ENCODE results near the gene HPGDS. TPM values are rescaled to one million over a fixed set of nuclear protein-coding genes. Genes with fewer than 3 reads are reported as not detected.
"Not testable (repeated sequence)": the region's sequence is repeated elsewhere in the genome, so short reads cannot be mapped to it uniquely, and the experiment has no call there.

HPGDS gene
- total RNA-seq, 5 donors from 2014 or later (not counting 1 experiment from before 2014, with no cell fraction given) = 0.47 to 1.3 (median 1.2) TPM

- ChIA-PET CTCF (no interaction called here), POLR2A (no interaction called here)
- Histone ChIP-seq H3K4me1 (ENCODE audit: control insufficient read depth in 1 of 2, extremely low read depth in 1 of 2, insufficient read depth in 2 of 2, low read length in 2 of 2) (peaks cover 0 to 4% of the 10 kb centered on the region in 2 experiments), H3K9me3 (no peaks in the 10 kb centered on the region), H3K36me3 (ENCODE audit: control insufficient read depth in 2 of 2, extremely low read depth in 1 of 2, insufficient read depth in 1 of 2, low read length in 1 of 2) (no peaks in the 10 kb centered on the region), H3K4me3 (ENCODE audit: control insufficient read depth in 1 of 2, extremely low read depth in 1 of 2, low read length in 1 of 2) (no peak overlapping the region), H3K27ac (ENCODE audit: low read length) (no peak overlapping the region), H3K27me3 (replicated peaks in 1 of 2; ENCODE audit: control insufficient read depth in 2 of 2, extremely low read depth in 1 of 2, insufficient read depth in 2 of 2, low read length in 1 of 2) (no peaks in the 10 kb centered on the region)
- Mint-ChIP-seq H3K27ac (no peak overlapping the region), H3K4me1 (peaks cover 0 to 4% (median 0%) of the 10 kb centered on the region in 3 donors), H3K27me3 (peaks cover 2 to 4% of the 10 kb centered on the region in 2 donors), H3K36me3 (no peaks in the 10 kb centered on the region), H3K9me3 (no peaks in the 10 kb centered on the region), H3K4me3 (no peak overlapping the region)
- DNase-seq (no peak), ATAC-seq (replicated peaks in 1 of 4) (no peak)
- 83% methylated on average over 1 of the region's 5 CpGs for WGBS (ENCODE audit: insufficient coverage)
These were observed 9.5 kb downstream of the HPGDS start for GRCh38 chr4:94332983-94333590.

DNA sequence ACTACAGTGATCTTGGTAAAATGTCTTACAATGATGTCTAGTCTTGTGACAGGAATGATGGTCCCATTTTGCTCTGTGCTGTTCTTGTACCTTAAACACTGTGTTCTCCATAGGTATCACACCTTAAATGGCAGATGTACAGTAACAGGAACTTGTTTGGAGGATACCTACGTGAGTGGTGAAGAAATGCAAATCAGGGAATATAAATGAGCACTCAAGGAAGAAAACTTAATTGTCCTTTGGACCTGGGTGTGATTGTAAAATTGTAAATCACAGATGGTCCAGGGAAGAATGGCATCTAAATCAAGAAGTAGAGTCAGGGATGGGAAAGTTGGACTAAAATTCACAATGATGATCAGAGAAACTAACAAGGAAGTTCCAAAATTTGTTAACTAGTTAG, 12.7 kb downstream of the HPGDS start:
- no peak for ATAC-seq (replicated peaks in 1 of 4)
- Mint-ChIP-seq H3K36me3 (peaks cover 2% of the 10 kb centered on the region), H3K27ac (no peak overlapping the region), H3K4me1 (no peaks in the 10 kb centered on the region), H3K9me3 (peaks cover 7 to 12% (median 9%) of the 10 kb centered on the region in 3 donors), H3K4me3 (no peak overlapping the region), H3K27me3 (peaks cover 2 to 6% of the 10 kb centered on the region in 2 donors)
- Histone ChIP-seq H3K27ac (ENCODE audit: low read length) (no peak overlapping the region), H3K36me3 (ENCODE audit: control insufficient read depth in 2 of 2, extremely low read depth in 1 of 2, insufficient read depth in 1 of 2, low read length in 1 of 2) (no peaks in the 10 kb centered on the region), H3K4me1 (ENCODE audit: control insufficient read depth in 1 of 2, extremely low read depth in 1 of 2, insufficient read depth in 2 of 2, low read length in 2 of 2) (no peaks in the 10 kb centered on the region), H3K27me3 (replicated peaks in 1 of 2; ENCODE audit: control insufficient read depth in 2 of 2, extremely low read depth in 1 of 2, insufficient read depth in 2 of 2, low read length in 1 of 2) (peaks cover 0 to 3% of the 10 kb centered on the region in 2 experiments), H3K4me3 (ENCODE audit: control insufficient read depth in 1 of 2, extremely low read depth in 1 of 2, low read length in 1 of 2) (no peak overlapping the region), H3K9me3 (no peaks in the 10 kb centered on the region)
- CTCF ChIA-PET = no interaction called here
- WGBS (ENCODE audit: insufficient coverage) = 50% methylated on average over 1 of the region's 1 CpG
- POLR2A ChIA-PET = no interaction called here
- DNase-seq = no peak

GRCh38 chr4:94325835-94326234, 16.8 kb downstream of the HPGDS start:
- ATAC-seq (replicated peaks in 1 of 4) (no peak), DNase-seq (no peak)
- H3K27me3 ChIP-seq (replicated peaks in 1 of 2; ENCODE audit: control insufficient read depth in 2 of 2, extremely low read depth in 1 of 2, insufficient read depth in 2 of 2, low read length in 1 of 2) = peaks cover 0 to 3% of the 10 kb centered on the region in 2 experiments
- ChIA-PET POLR2A (interaction anchor here in 1 of 2 donors (0.6 to 0.7 kb wide), 2 partner anchors 23 to 580 kb away, joined by 3 read pairs; no protein-coding TSS in a partner anchor), CTCF (no interaction called here)
- no CpG with 5 or more reads among the region's 1 CpG for whole genome bisulfite sequencing (ENCODE audit: insufficient coverage)
- peaks cover 7 to 17% (median 15%) of the 10 kb centered on the region in 3 donors for H3K9me3 Mint-ChIP-seq
- H3K27me3 Mint-ChIP-seq = peaks cover 2 to 11% of the 10 kb centered on the region in 2 donors
- H3K27ac Mint-ChIP-seq = no peak overlapping the region
- no peaks in the 10 kb centered on the region for H3K9me3 ChIP-seq
- no peaks in the 10 kb centered on the region for H3K36me3 ChIP-seq (ENCODE audit: control insufficient read depth in 2 of 2, extremely low read depth in 1 of 2, insufficient read depth in 1 of 2, low read length in 1 of 2)
- no peak overlapping the region for H3K4me3 Mint-ChIP-seq
- H3K4me1 Mint-ChIP-seq = no peaks in the 10 kb centered on the region
- H3K36me3 Mint-ChIP-seq = peaks cover 2% of the 10 kb centered on the region
- no peaks in the 10 kb centered on the region for H3K4me1 ChIP-seq (ENCODE audit: control insufficient read depth in 1 of 2, extremely low read depth in 1 of 2, insufficient read depth in 2 of 2, low read length in 2 of 2)
- no peak overlapping the region for H3K4me3 ChIP-seq (ENCODE audit: control insufficient read depth in 1 of 2, extremely low read depth in 1 of 2, low read length in 1 of 2)
- no peak overlapping the region for H3K27ac ChIP-seq (ENCODE audit: low read length)

DNA sequence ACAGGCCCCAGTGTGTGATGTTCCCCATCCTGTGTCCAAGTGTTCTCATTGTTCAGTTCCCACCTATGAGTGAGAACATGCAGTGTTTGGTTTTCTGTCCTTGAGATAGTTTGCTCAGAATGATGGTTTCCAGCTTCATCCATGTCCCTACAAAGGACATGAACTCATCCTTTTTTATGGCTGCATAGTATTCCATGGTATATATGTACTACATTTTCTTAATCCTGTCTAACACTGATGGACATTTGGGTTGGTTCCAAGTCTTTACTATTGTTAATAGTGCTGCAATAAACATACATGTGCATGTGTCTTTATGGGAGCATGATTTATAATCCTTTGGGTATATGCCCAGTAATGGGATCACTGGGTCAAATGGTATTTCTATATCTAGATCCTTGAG, 22.7 kb downstream of the HPGDS start:
- H3K9me3 ChIP-seq; H3K9me3 Mint-ChIP-seq; H3K27ac Mint-ChIP-seq; H3K27me3 Mint-ChIP-seq; H3K27me3 ChIP-seq (replicated peaks in 1 of 2; ENCODE audit: control insufficient read depth in 2 of 2, extremely low read depth in 1 of 2, insufficient read depth in 2 of 2, low read length in 1 of 2); H3K27ac ChIP-seq (ENCODE audit: low read length); DNase-seq; H3K4me3 Mint-ChIP-seq; H3K4me1 Mint-ChIP-seq; ATAC-seq (replicated peaks in 1 of 4); POLR2A ChIA-PET; H3K4me1 ChIP-seq (ENCODE audit: control insufficient read depth in 1 of 2, extremely low read depth in 1 of 2, insufficient read depth in 2 of 2, low read length in 2 of 2); H3K4me3 ChIP-seq (ENCODE audit: control insufficient read depth in 1 of 2, extremely low read depth in 1 of 2, low read length in 1 of 2); H3K36me3 ChIP-seq (ENCODE audit: control insufficient read depth in 2 of 2, extremely low read depth in 1 of 2, insufficient read depth in 1 of 2, low read length in 1 of 2); CTCF ChIA-PET; H3K36me3 Mint-ChIP-seq: not testable (repeated sequence)

DNA sequence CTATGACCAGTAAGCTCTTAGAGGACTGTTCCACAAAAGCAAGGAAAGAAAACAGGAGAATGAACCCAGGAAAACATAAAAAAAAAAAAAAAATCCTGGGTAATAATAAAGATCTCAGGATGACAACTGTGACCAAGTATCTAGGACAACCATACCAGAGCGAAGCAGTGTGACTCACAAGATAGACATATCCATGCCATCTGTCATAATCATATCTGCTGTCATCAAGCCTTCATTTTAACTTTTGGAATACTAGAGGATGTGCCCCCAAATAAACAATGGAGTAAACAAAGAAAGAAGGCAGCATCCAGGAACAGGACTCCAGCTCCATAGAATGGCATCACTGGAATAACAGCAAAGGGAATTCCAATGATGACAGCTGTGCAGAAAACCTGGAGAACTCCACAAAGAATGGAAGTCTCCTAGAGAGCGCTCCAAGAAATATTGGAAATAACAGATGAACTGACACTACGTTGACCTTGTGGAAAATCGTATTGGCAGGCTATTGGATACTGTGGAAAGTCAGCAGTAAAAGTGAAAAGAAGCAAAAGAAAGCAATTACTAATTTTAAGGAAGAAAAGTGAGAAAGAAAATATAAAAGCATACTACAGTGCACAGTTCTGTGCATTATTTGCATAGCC, 35.3 kb downstream of the HPGDS start:
- Histone ChIP-seq H3K4me1 (ENCODE audit: control insufficient read depth in 1 of 2, extremely low read depth in 1 of 2, insufficient read depth in 2 of 2, low read length in 2 of 2) (no peaks in the 10 kb centered on the region), H3K27ac (ENCODE audit: low read length) (no peak overlapping the region), H3K27me3 (replicated peaks in 1 of 2; ENCODE audit: control insufficient read depth in 2 of 2, extremely low read depth in 1 of 2, insufficient read depth in 2 of 2, low read length in 1 of 2) (no peaks in the 10 kb centered on the region), H3K4me3 (ENCODE audit: control insufficient read depth in 1 of 2, extremely low read depth in 1 of 2, low read length in 1 of 2) (no peak overlapping the region), H3K9me3 (no peaks in the 10 kb centered on the region), H3K36me3 (ENCODE audit: control insufficient read depth in 2 of 2, extremely low read depth in 1 of 2, insufficient read depth in 1 of 2, low read length in 1 of 2) (no peaks in the 10 kb centered on the region)
- ChIA-PET CTCF (interaction anchor here in 1 of 2 donors (0.6 kb wide), 1 partner anchor 1768 kb away, joined by 4 read pairs; no protein-coding TSS in a partner anchor), POLR2A (no interaction called here)
- H3K4me1 Mint-ChIP-seq = no peaks in the 10 kb centered on the region
- ATAC-seq (replicated peaks in 1 of 4) (no peak), DNase-seq (no peak)
- H3K9me3 Mint-ChIP-seq = peaks cover 0 to 3% (median 2%) of the 10 kb centered on the region in 3 donors
- H3K4me3 Mint-ChIP-seq = no peak overlapping the region
- 86% methylated on average over 1 of the region's 4 CpGs for WGBS (ENCODE audit: insufficient coverage)
- no peaks in the 10 kb centered on the region for H3K27me3 Mint-ChIP-seq
- no peaks in the 10 kb centered on the region for H3K36me3 Mint-ChIP-seq
- no peak overlapping the region for H3K27ac Mint-ChIP-seq

GRCh38 chr4:94306713-94307112, 35.9 kb downstream of the HPGDS start:
- H3K27ac ChIP-seq (ENCODE audit: low read length) = no peak overlapping the region
- DNase-seq (no peak), ATAC-seq (replicated peaks in 1 of 4) (no peak)
- Mint-ChIP-seq H3K27ac (no peak overlapping the region), H3K9me3 (peaks cover 0 to 3% (median under 1%) of the 10 kb centered on the region in 3 donors), H3K27me3 (no peaks in the 10 kb centered on the region), H3K4me3 (no peak overlapping the region), H3K4me1 (no peaks in the 10 kb centered on the region), H3K36me3 (no peaks in the 10 kb centered on the region)
- ChIA-PET POLR2A (no interaction called here), CTCF (interaction anchor here in 1 of 2 donors (0.6 kb wide), 1 partner anchor 1768 kb away, joined by 4 read pairs; no protein-coding TSS in a partner anchor)
- WGBS (ENCODE audit: insufficient coverage) = no CpG with 5 or more reads among the region's 3 CpGs
- no peaks in the 10 kb centered on the region for H3K4me1 ChIP-seq (ENCODE audit: control insufficient read depth in 1 of 2, extremely low read depth in 1 of 2, insufficient read depth in 2 of 2, low read length in 2 of 2)
- no peaks in the 10 kb centered on the region for H3K9me3 ChIP-seq
- no peaks in the 10 kb centered on the region for H3K27me3 ChIP-seq (replicated peaks in 1 of 2; ENCODE audit: control insufficient read depth in 2 of 2, extremely low read depth in 1 of 2, insufficient read depth in 2 of 2, low read length in 1 of 2)
- no peak overlapping the region for H3K4me3 ChIP-seq (ENCODE audit: control insufficient read depth in 1 of 2, extremely low read depth in 1 of 2, low read length in 1 of 2)
- no peaks in the 10 kb centered on the region for H3K36me3 ChIP-seq (ENCODE audit: control insufficient read depth in 2 of 2, extremely low read depth in 1 of 2, insufficient read depth in 1 of 2, low read length in 1 of 2)

Measured in T-cell (primary cell).